ENCODE data around the gene CREG2.
A peak's percentile ranks its signal among the peaks of the same experiment; 100 is the strongest.

CREG2 gene

DNA sequence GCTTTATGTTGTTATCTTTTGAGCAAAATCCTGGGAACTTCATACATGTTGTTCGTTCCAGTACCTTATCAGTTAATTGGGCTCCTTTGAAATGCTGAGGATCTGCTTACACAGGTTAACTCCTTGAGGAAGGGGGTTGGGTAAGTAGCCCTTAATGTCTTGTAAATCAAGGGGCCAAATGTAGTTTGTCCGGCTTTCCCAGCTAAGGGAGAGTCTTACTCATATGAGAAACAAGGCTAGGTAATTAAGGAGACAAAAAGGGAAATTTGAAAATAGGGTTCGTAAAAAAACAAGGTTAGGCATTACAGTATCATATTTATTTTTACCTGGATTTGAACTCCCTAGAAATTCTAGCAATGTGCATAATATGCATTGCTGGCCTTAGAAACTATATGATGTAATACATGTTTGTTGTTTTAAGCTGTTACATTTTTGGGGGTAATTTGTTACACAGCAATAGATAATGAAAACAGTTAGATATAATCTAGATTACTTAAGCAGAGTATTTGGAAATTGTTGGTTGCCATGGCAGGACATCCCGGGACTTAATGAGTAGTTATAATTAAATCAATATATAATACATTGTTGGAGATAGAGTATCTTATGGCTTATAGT, 47.9 kb downstream of the CREG2 start:
- Histone ChIP-seq H3K9me3 (ENCODE audit: insufficient read depth, low read depth, low read length) (no peaks in the 10 kb centered on the region), H2AFZ (ENCODE audit: insufficient read depth, low read length, poor library complexity) (no peak overlapping the region), H4K8ac (ENCODE audit: low read depth, low read length) (no peak overlapping the region), H3K79me1 (ENCODE audit: low read length) (peaks cover 6% of the 10 kb centered on the region), H2BK5ac (ENCODE audit: low read depth, low read length, poor library complexity) (no peak overlapping the region), H3K4me2 (ENCODE audit: low read length) (no peak overlapping the region), H3K23ac (ENCODE audit: low read length) (no peak overlapping the region), H3K27me3 (ENCODE audit: insufficient read depth, low read length) (no peaks in the 10 kb centered on the region), H3K79me2 (ENCODE audit: control insufficient read depth, insufficient read depth, low read length, poor library complexity) (no peaks in the 10 kb centered on the region), H3K9ac (ENCODE audit: low read length) (no peak overlapping the region), H3K14ac (ENCODE audit: low read length) (no peak overlapping the region), H3K4me1 (ENCODE audit: control insufficient read depth in 1 of 2, insufficient read depth in 2 of 2, low read length in 2 of 2) (peaks cover 5 to 10% of the 10 kb centered on the region in 2 experiments), H3K4ac (ENCODE audit: low read depth, low read length) (no peak overlapping the region), H2BK12ac (ENCODE audit: low read length) (no peak overlapping the region), H3K27ac (ENCODE audit: low read depth, low read length) (no peak overlapping the region), H3K36me3 (ENCODE audit: control insufficient read depth in 1 of 2, insufficient read depth in 2 of 2, low read length in 2 of 2) (no peaks in the 10 kb centered on the region), H4K91ac (ENCODE audit: low read depth, low read length) (no peak overlapping the region), H3K18ac (ENCODE audit: low read length) (no peak overlapping the region), H2BK120ac (ENCODE audit: insufficient read depth, low read length, poor library complexity) (no peak overlapping the region), H4K12ac (ENCODE audit: low read depth, low read length) (no peak overlapping the region), H2AK5ac (ENCODE audit: low read length) (no peak overlapping the region), H3K4me3 (ENCODE audit: low read depth, low read length) (no peak overlapping the region)
- DNase-seq: peak; percentile 30 to 74
- no CpG with 5 or more reads among the region's 4 CpGs for WGBS (ENCODE audit: extremely low coverage, insufficient coverage, insufficient read length)

DNA sequence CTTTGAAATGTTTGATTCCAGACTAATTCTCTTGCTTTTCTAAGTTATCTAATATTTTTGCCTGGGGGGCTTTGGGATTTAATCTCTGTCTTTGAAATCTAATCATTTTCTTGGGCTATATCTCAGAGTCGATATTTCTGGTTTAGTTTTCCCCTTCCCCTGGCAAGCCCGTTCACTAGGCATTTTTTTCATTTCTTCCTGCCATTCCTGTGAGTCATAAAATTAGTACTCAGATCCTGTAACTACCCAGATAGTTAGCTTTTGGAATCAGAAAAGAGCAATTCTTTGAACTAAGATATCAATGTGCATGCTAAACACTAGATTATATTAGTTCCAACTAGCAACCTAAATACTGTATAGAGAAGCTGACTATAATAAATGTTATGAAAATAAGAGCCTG, 49.4 kb downstream of the CREG2 start:
- no CpG with 5 or more reads among the region's 2 CpGs for WGBS (ENCODE audit: extremely low coverage, insufficient coverage, insufficient read length)
- no peak overlapping the region for H4K12ac ChIP-seq (ENCODE audit: low read depth, low read length)

DNA sequence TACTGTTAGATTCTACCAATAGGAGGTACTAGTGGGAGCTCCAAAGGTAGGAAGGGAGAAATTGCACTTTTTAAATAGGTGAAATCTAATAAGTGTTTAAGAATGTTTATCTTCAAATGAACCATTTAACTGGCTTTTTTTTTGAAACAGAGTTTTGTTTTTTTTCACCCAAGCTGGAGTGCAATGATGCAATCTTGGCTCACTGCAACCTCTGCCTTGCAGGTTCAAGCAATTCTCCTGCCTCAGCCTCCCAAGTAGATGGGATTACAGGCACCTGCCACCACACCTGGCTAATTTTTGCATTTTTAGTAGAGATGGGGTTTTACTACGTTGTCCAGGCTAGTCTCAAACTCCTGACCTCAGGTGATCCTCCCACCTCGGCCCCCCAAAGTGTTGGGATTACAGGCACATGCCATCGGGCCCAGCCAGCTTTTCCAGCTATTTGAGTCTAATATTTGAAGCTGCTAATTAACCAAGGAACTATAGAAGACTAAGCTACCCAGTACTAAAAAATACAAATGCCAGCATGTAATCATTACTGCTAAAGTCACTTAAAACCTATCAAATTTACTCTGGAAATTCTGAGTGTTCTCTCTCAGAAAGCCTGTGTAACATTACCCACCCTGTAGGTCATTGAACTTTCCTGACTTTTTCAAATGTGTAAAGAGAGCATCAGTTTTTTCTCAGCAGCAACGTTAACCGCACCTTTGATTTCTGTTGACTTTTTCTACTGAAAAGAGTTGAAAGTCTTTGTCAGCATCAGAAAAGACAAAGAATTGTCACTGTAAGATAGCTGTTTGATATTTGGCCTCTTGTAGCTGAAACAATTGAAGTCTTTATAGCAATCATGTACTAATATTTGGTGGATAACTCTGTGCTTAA, 54.2 kb downstream of the CREG2 start:
- Histone ChIP-seq H2BK12ac (ENCODE audit: low read length) (no peak overlapping the region), H3K27me3 (ENCODE audit: insufficient read depth, low read length) (no peaks in the 10 kb centered on the region), H3K9ac (ENCODE audit: low read length) (no peak overlapping the region), H2BK5ac (ENCODE audit: low read depth, low read length, poor library complexity) (no peak overlapping the region), H3K9me3 (ENCODE audit: insufficient read depth, low read depth, low read length) (no peaks in the 10 kb centered on the region), H2AFZ (ENCODE audit: insufficient read depth, low read length, poor library complexity) (no peak overlapping the region), H3K18ac (ENCODE audit: low read length) (no peak overlapping the region), H3K79me1 (ENCODE audit: low read length) (peaks cover 12% of the 10 kb centered on the region), H4K12ac (ENCODE audit: low read depth, low read length) (no peak overlapping the region), H2AK5ac (ENCODE audit: low read length) (no peak overlapping the region), H3K36me3 (ENCODE audit: control insufficient read depth in 1 of 2, insufficient read depth in 2 of 2, low read length in 2 of 2) (no peaks in the 10 kb centered on the region), H3K23ac (ENCODE audit: low read length) (no peak overlapping the region), H3K4me3 (ENCODE audit: low read depth, low read length) (no peak overlapping the region), H2BK120ac (ENCODE audit: insufficient read depth, low read length, poor library complexity) (no peak overlapping the region), H3K79me2 (ENCODE audit: control insufficient read depth, insufficient read depth, low read length, poor library complexity) (no peaks in the 10 kb centered on the region), H3K4me2 (ENCODE audit: low read length) (no peak overlapping the region), H4K91ac (ENCODE audit: low read depth, low read length) (no peak overlapping the region), H3K27ac (ENCODE audit: low read depth, low read length) (no peak overlapping the region), H3K4me1 (ENCODE audit: control insufficient read depth in 1 of 2, insufficient read depth in 2 of 2, low read length in 2 of 2) (peaks cover 10 to 23% of the 10 kb centered on the region in 2 experiments), H4K8ac (ENCODE audit: low read depth, low read length) (no peak overlapping the region), H3K14ac (ENCODE audit: low read length) (no peak overlapping the region), H3K4ac (ENCODE audit: low read depth, low read length) (no peak overlapping the region)
- no CpG with 5 or more reads among the region's 5 CpGs for WGBS (ENCODE audit: extremely low coverage, insufficient coverage, insufficient read length)
- no peak for DNase-seq

More for the DNA sequence above, 49.4 kb downstream of the CREG2 start:
- no peak overlapping the region for H2BK12ac ChIP-seq (ENCODE audit: low read length)
- no peak overlapping the region for H3K14ac ChIP-seq (ENCODE audit: low read length)
- H3K9ac ChIP-seq (ENCODE audit: low read length): no peak overlapping the region
- H3K36me3 ChIP-seq (ENCODE audit: control insufficient read depth in 1 of 2, insufficient read depth in 2 of 2, low read length in 2 of 2): no peaks in the 10 kb centered on the region
- H3K79me1 ChIP-seq (ENCODE audit: low read length): peaks cover 6% of the 10 kb centered on the region
- H3K4me1 ChIP-seq (ENCODE audit: control insufficient read depth in 1 of 2, insufficient read depth in 2 of 2, low read length in 2 of 2): peaks cover 5 to 10% of the 10 kb centered on the region in 2 experiments
- H3K18ac ChIP-seq (ENCODE audit: low read length): no peak overlapping the region
- peak in 1 of 2 donors; percentile 68 for DNase-seq
- H2BK120ac ChIP-seq (ENCODE audit: insufficient read depth, low read length, poor library complexity): no peak overlapping the region
- no peak overlapping the region for H2AFZ ChIP-seq (ENCODE audit: insufficient read depth, low read length, poor library complexity)
- H3K4ac ChIP-seq (ENCODE audit: low read depth, low read length): no peak overlapping the region
- no peak overlapping the region for H2BK5ac ChIP-seq (ENCODE audit: low read depth, low read length, poor library complexity)
- no peak overlapping the region for H3K27ac ChIP-seq (ENCODE audit: low read depth, low read length)
- no peak overlapping the region for H3K4me2 ChIP-seq (ENCODE audit: low read length)
- H3K27me3 ChIP-seq (ENCODE audit: insufficient read depth, low read length): no peaks in the 10 kb centered on the region
- no peak overlapping the region for H3K23ac ChIP-seq (ENCODE audit: low read length)
- H3K79me2 ChIP-seq (ENCODE audit: control insufficient read depth, insufficient read depth, low read length, poor library complexity): no peaks in the 10 kb centered on the region
- no peaks in the 10 kb centered on the region for H3K9me3 ChIP-seq (ENCODE audit: insufficient read depth, low read depth, low read length)
- no peak overlapping the region for H3K4me3 ChIP-seq (ENCODE audit: low read depth, low read length)
- no peak overlapping the region for H2AK5ac ChIP-seq (ENCODE audit: low read length)
- H4K91ac ChIP-seq (ENCODE audit: low read depth, low read length): no peak overlapping the region
- H4K8ac ChIP-seq (ENCODE audit: low read depth, low read length): no peak overlapping the region

DNA sequence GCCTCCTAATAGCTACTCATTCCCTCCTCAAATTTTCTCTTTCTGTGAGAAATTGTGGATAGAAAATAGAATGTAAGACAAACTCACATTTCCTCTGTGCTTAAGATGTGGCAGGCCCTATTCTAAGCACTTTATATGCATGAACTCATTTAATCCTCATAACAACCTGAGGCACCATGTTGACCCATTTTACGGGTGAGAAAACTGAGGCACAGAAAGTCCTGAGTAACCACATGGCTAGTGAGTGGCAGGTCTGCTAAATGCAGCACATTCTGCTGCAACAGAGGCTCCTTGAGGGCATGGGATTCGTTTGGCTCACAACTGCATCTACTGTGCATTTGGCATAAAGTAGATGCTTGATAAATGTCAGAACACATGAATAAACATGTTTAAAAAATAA, 56.1 kb downstream of the CREG2 start:
- DNase-seq: no peak
- Histone ChIP-seq H3K36me3 (ENCODE audit: control insufficient read depth in 1 of 2, insufficient read depth in 2 of 2, low read length in 2 of 2) (no peaks in the 10 kb centered on the region), H3K27me3 (ENCODE audit: insufficient read depth, low read length) (no peaks in the 10 kb centered on the region), H2BK120ac (ENCODE audit: insufficient read depth, low read length, poor library complexity) (no peak overlapping the region), H3K14ac (ENCODE audit: low read length) (no peak overlapping the region), H3K79me1 (ENCODE audit: low read length) (peaks cover 14% of the 10 kb centered on the region), H2BK5ac (ENCODE audit: low read depth, low read length, poor library complexity) (no peak overlapping the region), H3K18ac (ENCODE audit: low read length) (no peak overlapping the region), H3K23ac (ENCODE audit: low read length) (no peak overlapping the region), H3K4ac (ENCODE audit: low read depth, low read length) (no peak overlapping the region), H3K9me3 (ENCODE audit: insufficient read depth, low read depth, low read length) (no peaks in the 10 kb centered on the region), H4K8ac (ENCODE audit: low read depth, low read length) (no peak overlapping the region), H4K91ac (ENCODE audit: low read depth, low read length) (peak overlapping the region; percentile 8), H2AK5ac (ENCODE audit: low read length) (no peak overlapping the region), H3K4me3 (ENCODE audit: low read depth, low read length) (no peak overlapping the region), H2AFZ (ENCODE audit: insufficient read depth, low read length, poor library complexity) (no peak overlapping the region), H3K4me2 (ENCODE audit: low read length) (no peak overlapping the region), H2BK12ac (ENCODE audit: low read length) (no peak overlapping the region), H3K27ac (ENCODE audit: low read depth, low read length) (peak overlapping the region; percentile 58), H3K79me2 (ENCODE audit: control insufficient read depth, insufficient read depth, low read length, poor library complexity) (no peaks in the 10 kb centered on the region), H3K9ac (ENCODE audit: low read length) (no peak overlapping the region), H3K4me1 (ENCODE audit: control insufficient read depth in 1 of 2, insufficient read depth in 2 of 2, low read length in 2 of 2) (peaks cover 10 to 26% of the 10 kb centered on the region in 2 experiments), H4K12ac (ENCODE audit: low read depth, low read length) (no peak overlapping the region)
- WGBS (ENCODE audit: extremely low coverage, insufficient coverage, insufficient read length): no CpG with 5 or more reads among the region's 2 CpGs
